H9 (cell line): ENCODE data around the gene PHKG2. TPM values are rescaled to one million over a fixed set of nuclear protein-coding genes. Genes with fewer than 3 reads are reported as not detected.

Source experiments
- DNase-seq: peaks from one replicate; pipeline ENCODE4 v3.0.0-alpha.2; 2017
- H2AFZ ChIP-seq: one replicate; pipeline ENCODE4 v1.6.1; 2013; ENCODE audit warnings: mild to moderate bottlenecking, low read length, control low read depth, moderate library complexity
- H2AK5ac ChIP-seq: 2 replicates; pipeline ENCODE4 v1.6.1; 2013; ENCODE audit warnings: low read length, control low read depth, mixed read lengths; ENCODE audit not compliant: insufficient read length
- H2BK120ac ChIP-seq: one replicate; pipeline ENCODE4 v1.6.1; 2013; ENCODE audit warnings: low read depth, mild to moderate bottlenecking, low read length, control low read depth, inconsistent platforms; ENCODE audit not compliant: poor library complexity, severe bottlenecking
- H2BK12ac ChIP-seq: 2 replicates; pipeline ENCODE4 v1.6.1; 2013; ENCODE audit warnings: low read length, control low read depth, mixed read lengths, low read depth; ENCODE audit not compliant: insufficient read length
- H2BK15ac ChIP-seq: 2 replicates; pipeline ENCODE4 v1.6.1; 2013; ENCODE audit warnings: low read depth, low read length, control low read depth
- H2BK20ac ChIP-seq: one replicate; pipeline ENCODE4 v1.6.1; 2013; ENCODE audit warnings: low read depth, mild to moderate bottlenecking, low read length, control low read depth, inconsistent platforms; ENCODE audit not compliant: poor library complexity, severe bottlenecking
- H2BK5ac ChIP-seq: 2 replicates; pipeline ENCODE4 v1.6.1; 2013; ENCODE audit warnings: low read length, control low read depth, mixed read lengths; ENCODE audit not compliant: insufficient read length
- H3K14ac ChIP-seq: 2 replicates; pipeline ENCODE4 v1.6.1; 2013; ENCODE audit warnings: low read length, control low read depth; ENCODE audit not compliant: insufficient read depth
- H3K18ac ChIP-seq: 2 replicates; pipeline ENCODE4 v1.6.1; 2013; ENCODE audit warnings: low read depth, mild to moderate bottlenecking, mixed read lengths, low read length, control low read depth; ENCODE audit not compliant: insufficient read length
- H3K23ac ChIP-seq: 2 replicates; pipeline ENCODE4 v1.6.1; 2013; ENCODE audit warnings: low read length, control low read depth, mixed read lengths, low read depth; ENCODE audit not compliant: insufficient read length
- H3K23me2 ChIP-seq: 2 replicates; pipeline ENCODE4 v1.6.1; 2013; ENCODE audit warnings: low read depth, mild to moderate bottlenecking, mixed read lengths, low read length, control low read depth; ENCODE audit not compliant: insufficient read length, poor library complexity, severe bottlenecking
- H3K27ac ChIP-seq: 2 replicates; pipeline ENCODE4 v1.5.1; 2013; ENCODE audit warnings: low read length, control low read depth, mixed read lengths, low read depth; ENCODE audit not compliant: insufficient read length
- H3K27me3 ChIP-seq: 2 replicates; pipeline ENCODE4 v1.6.1; 2013; ENCODE audit warnings: low read length, control low read depth, inconsistent platforms; ENCODE audit not compliant: insufficient read depth
- H3K4ac ChIP-seq: 2 replicates; pipeline ENCODE4 v1.6.1; 2013; ENCODE audit warnings: low read depth, mild to moderate bottlenecking, control low read depth, inconsistent platforms, low read length, moderate library complexity
- H3K4me1 ChIP-seq: 2 replicates; pipeline ENCODE4 v1.6.1; 2013; ENCODE audit warnings: low read length, control low read depth, inconsistent platforms; ENCODE audit not compliant: insufficient read depth
- H3K4me2 ChIP-seq: 2 replicates; pipeline ENCODE4 v1.6.1; 2013; ENCODE audit warnings: low read length, control low read depth, mixed read lengths; ENCODE audit not compliant: insufficient read length, insufficient read depth
- H3K56ac ChIP-seq: 2 replicates; pipeline ENCODE4 v1.6.1; 2013; ENCODE audit warnings: low read depth, mild to moderate bottlenecking, mixed read lengths, low read length, control low read depth; ENCODE audit not compliant: insufficient read length
- H3K79me1 ChIP-seq: 2 replicates; pipeline ENCODE4 v1.6.1; 2013; ENCODE audit warnings: low read depth, mild to moderate bottlenecking, moderate library complexity, low read length, control low read depth, inconsistent platforms; ENCODE audit not compliant: insufficient read depth, poor library complexity, severe bottlenecking
- H3K79me2 ChIP-seq: 2 replicates; pipeline ENCODE4 v1.6.1; 2013; ENCODE audit warnings: low read length, control low read depth, inconsistent platforms; ENCODE audit not compliant: insufficient read depth
- H3K9ac ChIP-seq: 2 replicates; pipeline ENCODE4 v1.6.1; 2013; ENCODE audit warnings: low read length, control low read depth, mixed read lengths; ENCODE audit not compliant: insufficient read length; ENCODE audit errors: extremely low read depth
- H3K9me3 ChIP-seq: one replicate; pipeline ENCODE4 v1.6.1; 2013; ENCODE audit warnings: low read depth, low read length, inconsistent platforms; ENCODE audit not compliant: control insufficient read depth
- H3T11ph ChIP-seq: one replicate; pipeline ENCODE4 v1.6.1; 2013; ENCODE audit warnings: mild to moderate bottlenecking, low read length, control low read depth, inconsistent platforms
- H4K20me1 ChIP-seq: one replicate; pipeline ENCODE4 v1.6.1; 2013; ENCODE audit not compliant: control insufficient read depth, insufficient read length, insufficient read depth
- H4K5ac ChIP-seq: 2 replicates; pipeline ENCODE4 v1.6.1; 2013; ENCODE audit warnings: low read depth, mild to moderate bottlenecking, mixed read lengths, low read length, control low read depth; ENCODE audit not compliant: insufficient read length
- H4K8ac ChIP-seq: replicated peaks from 2 replicates; pipeline ENCODE4 v1.6.1; 2013; ENCODE audit warnings: low read length, control low read depth, mixed read lengths, low read depth; ENCODE audit not compliant: insufficient read length
- H4K91ac ChIP-seq: 2 replicates; pipeline ENCODE4 v1.6.1; 2013; ENCODE audit warnings: low read depth, mild to moderate bottlenecking, moderate library complexity, mixed read lengths, low read length, control low read depth; ENCODE audit not compliant: insufficient read length
- H3K27ac Mint-ChIP-seq, 3 experiments: 2 replicates in 2 of 3; 3 replicates in 1 of 3; pipeline ENCODE4 v1.8.0; 2020 to 2021; ENCODE audit warnings: mixed read lengths in 3 of 3, mild to moderate bottlenecking in 1 of 3, moderate library complexity in 1 of 3
- H3K27me3 Mint-ChIP-seq: 2 replicates; pipeline ENCODE4 v1.8.0; 2021; ENCODE audit warnings: low read depth, mild to moderate bottlenecking, moderate library complexity, mixed read lengths
- H3K36me3 Mint-ChIP-seq, 3 experiments: 2 replicates in 2 of 3; 3 replicates in 1 of 3; pipeline ENCODE4 v1.8.0; 2020 to 2021; ENCODE audit warnings: low read depth in 3 of 3, mixed read lengths in 3 of 3; ENCODE audit not compliant: insufficient read depth in 1 of 3
- H3K4me1 Mint-ChIP-seq, 2 experiments: 2 replicates each; pipeline ENCODE4 v1.8.0; 2020; ENCODE audit warnings: mixed read lengths in 2 of 2
- H3K4me3 Mint-ChIP-seq, 2 experiments: 2 replicates in 1 of 2; 3 replicates in 1 of 2; pipeline ENCODE4 v1.8.0; 2020 to 2021; ENCODE audit warnings: mild to moderate bottlenecking in 2 of 2, mixed read lengths in 2 of 2, moderate library complexity in 1 of 2
- H3K9me3 Mint-ChIP-seq, 2 experiments: 2 replicates in 1 of 2; 3 replicates in 1 of 2; pipeline ENCODE4 v1.8.0; 2020; ENCODE audit warnings: mild to moderate bottlenecking in 2 of 2, mixed read lengths in 2 of 2, moderate library complexity in 1 of 2
- CTCF ChIP-seq: fragments of 200-600 bp; sonication (generic); conservative IDR thresholded peaks from 3 replicates; pipeline ENCODE4 v1.8.0; 2021; ENCODE audit warnings: antibody characterized with exemption, mild to moderate bottlenecking
- WGBS: extraction: QIAGEN DNeasy Blood & Tissue Kit; methylation state at CpG from one replicate; pipeline ENCODE4 v1.1.7; 2013; ENCODE audit warnings: missing lambda C conversion rate, low lambda C conversion rate, mixed read lengths; ENCODE audit not compliant: insufficient read length; ENCODE audit errors: extremely low coverage; 5-methylcytosine and 5-hydroxymethylcytosine counted together
- total RNA-seq: library from RNA; stranded (reverse); gene quantifications from 2 replicates; pipeline ENCODE4 v1.2.1, GENCODE V29; 2021

PHKG2 gene
- total RNA-seq, 1 experiment from 2014 or later, result 46.6 TPM

GRCh38 chr16:30725418-30725792, 22.8 kb upstream of the PHKG2 start:
- TF ChIP-seq CTCF, result no peak
- no peak for DNase-seq
- Histone ChIP-seq H2BK120ac (no peak overlapping the region), H4K8ac (no peak overlapping the region), H3K79me2 (no peaks in the 10 kb centered on the region; the same call in 1 of the 2 replicates), H4K5ac (no peak overlapping the region), H4K91ac (no peak overlapping the region), H4K20me1 (no peaks in the 10 kb centered on the region), H3K23me2 (no peaks in the 10 kb centered on the region), H3K4me1 (peaks cover 2% of the 10 kb centered on the region; the same call in 1 of the 2 replicates), H3K79me1 (no peaks in the 10 kb centered on the region), H2BK15ac (no peak overlapping the region), H3K9me3 (no peaks in the 10 kb centered on the region), H2BK5ac (no peak overlapping the region), H3T11ph (no peak overlapping the region), H2AK5ac (no peak overlapping the region), H3K4ac (no peak overlapping the region), H3K27me3 (no peaks in the 10 kb centered on the region), H3K14ac (no peak overlapping the region), H2BK20ac (no peak overlapping the region), H3K23ac (no peak overlapping the region), H2AFZ (no peak overlapping the region), H3K9ac (no peak overlapping the region), H3K4me2 (no peak overlapping the region), H2BK12ac (no peak overlapping the region), H3K56ac (no peak overlapping the region), H3K18ac (no peak overlapping the region), H3K27ac (no peak overlapping the region)
- no peak overlapping the region for H3K4me3 Mint-ChIP-seq
- H3K4me1 Mint-ChIP-seq, result peaks cover 9 to 10% of the 10 kb centered on the region in 2 experiments
- H3K27ac Mint-ChIP-seq, result no peak overlapping the region
- no CpG with 5 or more reads among the region's 3 CpGs for WGBS
- H3K9me3 Mint-ChIP-seq, result peaks cover 0 to 2% of the 10 kb centered on the region in 2 experiments; a peak in 2 of 5 replicates
- H3K36me3 Mint-ChIP-seq, result peaks cover 59 to 89% (median 78%) of the 10 kb centered on the region in 3 experiments
- no peaks in the 10 kb centered on the region for H3K27me3 Mint-ChIP-seq
